Measurements from ENCODE around the gene XYLT2.
A peak's percentile ranks its signal among the peaks of the same experiment; 100 is the strongest.
"Not testable (repeated sequence)": the region's sequence is repeated elsewhere in the genome, so short reads cannot be mapped to it uniquely, and the experiment has no call there.

Gene XYLT2

GRCh38 chr17:50331085-50331791, 14.7 kb upstream of the XYLT2 start:
- no peak for TF ChIP-seq CTCF (IDR thresholded peaks at IDR 0.05; ENCODE audit: extremely low read depth, missing control alignments)
- DNase-seq (ENCODE audit: low spot score) = no peak

GRCh38 chr17:50332196-50332595, 13.7 kb upstream of the XYLT2 start:
- no peak for DNase-seq (ENCODE audit: low spot score)

GRCh38 chr17:50333291-50334057, 12.5 kb upstream of the XYLT2 start:
- DNase-seq (ENCODE audit: low spot score) = not testable (repeated sequence)

More at GRCh38 chr17:50332196-50332595, 13.7 kb upstream of the XYLT2 start:
- TF ChIP-seq CTCF (IDR thresholded peaks at IDR 0.05; ENCODE audit: extremely low read depth, missing control alignments) = no peak

GRCh38 chr17:50337956-50338355, 8.0 kb upstream of the XYLT2 start:
- DNase-seq (ENCODE audit: low spot score) = no peak
- TF ChIP-seq CTCF (IDR thresholded peaks at IDR 0.05; ENCODE audit: extremely low read depth, missing control alignments) = no peak

- no peak for TF ChIP-seq CTCF (IDR thresholded peaks at IDR 0.05; ENCODE audit: extremely low read depth, missing control alignments)
- no peak for DNase-seq (ENCODE audit: low spot score)
Observed at GRCh38 chr17:50338645-50339044, 7.3 kb upstream of the XYLT2 start.

- no peak for DNase-seq (ENCODE audit: low spot score)
- TF ChIP-seq CTCF (IDR thresholded peaks at IDR 0.05; ENCODE audit: extremely low read depth, missing control alignments) = no peak
Observed at GRCh38 chr17:50339381-50339780, 6.5 kb upstream of the XYLT2 start.

- DNase-seq (ENCODE audit: low spot score) = peak; percentile 16
- no peak for TF ChIP-seq CTCF (IDR thresholded peaks at IDR 0.05; ENCODE audit: extremely low read depth, missing control alignments)
Observed at GRCh38 chr17:50344731-50345365, 1.1 kb upstream of the XYLT2 start.

Measured in GM20000 (cell line).